ENCODE measurements around the gene NT5DC3. TPM values are rescaled to one million over a fixed set of nuclear protein-coding genes. Genes with fewer than 3 reads are reported as not detected.

The NT5DC3 gene
- total and polyA plus RNA-seq, 9 of the 15 experiments (the other 6 are each of a cell fraction or from before 2014, with no cell fraction given) = 6.3 to 33.5 (median 24.5) TPM

- TF ChIP-seq LARP7 (IDR thresholded peaks at IDR 0.05) (no peak), NR3C1 (CRISPR knock-in tag; IDR thresholded peaks at IDR 0.05) (no peak), NEUROD1 (IDR thresholded peaks at IDR 0.05; ENCODE audit: borderline replicate concordance, low read depth, low read length, partially characterized antibody) (peak; percentile 26), ZNF239 (CRISPR knock-in tag; IDR thresholded peaks at IDR 0.05) (no peak), ARID1B (IDR thresholded peaks at IDR 0.05) (no peak; the same call in 1 of the 2 replicates), ZNF23 (CRISPR knock-in tag; IDR thresholded peaks at IDR 0.05) (no peak), MCM2 (IDR thresholded peaks at IDR 0.05; ENCODE audit: low read depth) (no peak), ZNF143 (CRISPR knock-in tag; IDR thresholded peaks at IDR 0.05) (no peak), UBTF (IDR thresholded peaks at IDR 0.05; ENCODE audit: borderline replicate concordance in 1 of 2, low read depth in 2 of 2, low read length in 2 of 2) (no peak), NCOR1 (IDR thresholded peaks at IDR 0.05) (no peak), ZC3H8 (IDR thresholded peaks at IDR 0.05) (no peak), ZNF512 (tag; IDR thresholded peaks at IDR 0.05) (no peak), TAF15 (IDR thresholded peaks at IDR 0.05; ENCODE audit: low read depth, low read length) (no peak), THRA (IDR thresholded peaks at IDR 0.05) (no peak), NR2F6 (CRISPR knock-in tag; IDR thresholded peaks at IDR 0.05) (no peak), ZNF3 (CRISPR knock-in tag; IDR thresholded peaks at IDR 0.05) (no peak), NONO (IDR thresholded peaks at IDR 0.05; ENCODE audit: low read depth in 2 of 2, low read length in 1 of 2) (no peak), CEBPG (CRISPR knock-in tag; IDR thresholded peaks at IDR 0.05) (no peak), CEBPG (tag; conservative IDR thresholded peaks at IDR 0.05 in 1 of 2, IDR thresholded peaks at IDR 0.05 in 1 of 2) (no peak), RBM15 (IDR thresholded peaks at IDR 0.05; ENCODE audit: insufficient read depth, low read length) (no peak), SRSF7 (optimal IDR thresholded peaks at IDR 0.05; ENCODE audit: low read depth, low read length) (no peak), FOXA3 (CRISPR knock-in tag; conservative IDR thresholded peaks at IDR 0.05 in 1 of 2, IDR thresholded peaks at IDR 0.05 in 1 of 2) (no peak), ZNF232 (CRISPR knock-in tag; IDR thresholded peaks at IDR 0.05) (no peak)
Observed at GRCh38 chr12:103841690-103842584, 903 bp upstream of the NT5DC3 start (continued).
